ENCODE measurements around the gene NSG1.
"Not testable (repeated sequence)": the region's sequence is repeated elsewhere in the genome, so short reads cannot be mapped to it uniquely, and the experiment has no call there.

NSG1 gene

DNA sequence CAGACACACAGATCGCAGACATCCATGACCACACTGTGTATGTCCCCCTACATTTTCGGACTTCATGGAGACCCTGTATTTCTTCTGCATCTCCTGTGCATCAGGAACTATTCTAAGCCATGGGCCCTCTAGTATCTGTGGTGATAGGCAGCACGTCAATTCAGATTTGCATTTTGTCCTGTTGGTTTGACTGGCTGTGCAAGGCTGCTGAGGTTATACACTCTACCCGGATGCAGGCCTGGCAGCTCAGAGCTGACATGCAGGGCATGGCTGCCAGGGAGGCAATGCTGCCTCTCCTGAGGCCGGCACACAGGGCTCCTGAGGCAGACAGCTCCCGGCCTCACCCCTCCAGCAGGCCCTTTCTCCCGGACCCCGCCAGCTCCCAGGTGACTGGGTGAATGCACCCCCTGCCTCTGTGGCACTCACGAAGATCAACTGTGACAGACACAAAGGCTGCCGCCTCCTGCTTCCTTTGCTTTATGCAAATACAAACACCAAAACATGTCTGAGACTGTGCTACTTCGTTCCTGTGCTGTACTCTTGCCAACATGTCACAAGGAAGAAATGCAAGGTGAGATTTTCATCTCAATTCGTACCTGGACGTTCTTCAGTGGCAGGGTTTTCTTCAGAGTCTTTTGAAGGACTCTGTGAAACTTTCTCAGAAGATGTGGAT, 51.0 kb downstream of the NSG1 start:
- DNase-seq: no peak

- no peak for DNase-seq
Observed at GRCh38 chr4:4438891-4439290, 52.0 kb downstream of the NSG1 start.

DNA sequence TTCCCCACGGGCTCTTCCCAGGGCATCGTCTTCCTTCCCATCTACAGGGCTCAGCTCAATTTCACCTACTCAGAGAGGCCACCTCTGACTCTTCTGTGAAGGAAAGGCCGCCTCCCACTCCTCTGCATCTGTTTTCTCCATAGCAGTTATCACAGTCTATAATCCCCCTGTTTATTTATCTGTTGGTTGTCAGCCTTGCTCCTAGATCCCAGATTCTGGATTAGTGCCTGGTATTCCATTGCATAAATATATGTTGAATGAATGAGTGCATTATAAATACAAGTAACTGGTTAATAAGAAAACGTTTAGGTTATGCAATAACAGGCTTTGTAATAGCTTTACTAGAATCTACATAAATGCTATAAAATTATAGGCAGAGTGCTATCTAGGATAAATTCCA, 52.9 kb downstream of the NSG1 start:
- no peak for DNase-seq

GRCh38 chr4:4440333-4441061, 53.6 kb downstream of the NSG1 start:
- DNase-seq: no peak

DNA sequence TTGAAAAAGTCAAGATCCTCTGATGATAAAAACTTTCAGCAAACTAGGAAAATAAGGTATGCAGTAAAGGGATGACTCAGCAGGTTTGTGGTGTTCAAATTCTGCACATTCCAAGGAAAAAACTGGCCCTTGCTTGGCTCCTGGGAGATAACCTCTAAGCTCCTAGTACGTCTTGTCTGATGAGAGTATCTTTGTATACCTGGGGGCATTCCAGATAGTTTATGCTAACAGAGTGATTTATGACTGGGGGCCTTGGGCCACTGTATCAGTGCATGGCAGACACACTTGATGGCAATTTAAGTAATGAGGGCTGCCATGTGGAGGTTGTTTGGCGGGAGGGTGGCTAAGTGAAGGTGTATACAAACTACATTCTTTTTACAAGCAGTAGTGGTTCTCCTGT, 56.9 kb downstream of the NSG1 start:
- no peak for DNase-seq

GRCh38 chr4:4446434-4446833, 59.5 kb downstream of the NSG1 start:
- DNase-seq: no peak

- no peak for DNase-seq
Observed at GRCh38 chr4:4455210-4455865, 68.4 kb downstream of the NSG1 start.

DNA sequence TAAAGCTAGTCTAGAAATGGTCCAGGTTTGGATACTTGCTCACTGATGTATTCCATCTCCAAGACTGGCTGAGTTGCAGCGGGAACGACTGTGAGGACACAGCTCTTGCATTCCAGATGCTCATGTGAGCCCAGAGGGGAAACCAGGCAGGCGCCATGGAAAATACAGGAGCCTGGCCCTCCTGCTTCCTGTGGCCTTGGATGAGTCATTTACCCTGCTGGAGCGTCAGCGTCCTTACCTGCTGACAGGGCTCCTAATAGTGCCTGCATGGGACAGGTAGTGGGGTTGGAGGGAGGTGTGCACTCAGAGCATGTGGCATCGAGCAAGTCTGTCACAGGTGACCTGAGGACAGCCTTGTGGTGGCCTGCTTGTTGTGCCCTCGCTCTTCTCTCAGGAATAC, 69.4 kb downstream of the NSG1 start:
- no peak for DNase-seq

GRCh38 chr4:4456816-4457578, 70.1 kb downstream of the NSG1 start:
- DNase-seq: no peak

DNA sequence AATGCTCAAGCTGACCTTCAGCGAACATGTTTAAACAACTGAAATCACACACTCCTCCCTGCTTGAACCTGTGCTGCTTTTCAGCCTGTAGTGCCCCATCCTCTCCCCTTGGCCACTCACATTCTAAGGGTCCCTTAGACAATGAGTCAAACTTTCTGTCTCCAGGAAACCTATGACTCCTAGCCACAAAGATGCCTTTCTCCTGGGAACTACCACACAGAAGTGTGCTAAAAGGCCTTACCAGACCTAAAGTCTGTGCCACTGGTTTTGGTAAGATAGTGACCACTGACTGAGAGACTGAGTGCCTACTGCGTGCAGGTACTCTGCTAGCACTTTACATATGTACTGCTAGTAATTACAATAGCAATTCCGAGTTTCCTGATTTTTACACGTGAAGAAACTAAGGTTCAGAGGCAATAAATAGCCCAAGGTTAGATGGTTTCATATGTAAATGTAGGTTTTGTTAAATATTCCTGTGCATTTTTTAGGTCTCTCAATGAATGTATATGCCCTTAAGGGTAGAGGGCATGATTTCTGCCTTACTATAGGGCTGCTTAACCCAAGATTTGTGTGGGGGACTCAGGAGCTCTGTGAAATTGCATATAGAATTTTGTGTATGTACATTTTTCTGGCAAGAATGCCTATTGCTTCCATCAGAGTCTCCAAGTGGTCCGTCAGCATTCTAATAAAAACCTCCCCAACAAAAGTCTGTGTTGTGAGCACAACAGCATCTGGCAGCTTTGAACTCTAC, 71.1 kb downstream of the NSG1 start:
- no peak for DNase-seq

- no peak for DNase-seq
Observed at GRCh38 chr4:4459181-4459580, 72.3 kb downstream of the NSG1 start.

GRCh38 chr4:4460759-4461158, 73.9 kb downstream of the NSG1 start:
- no peak for DNase-seq

DNA sequence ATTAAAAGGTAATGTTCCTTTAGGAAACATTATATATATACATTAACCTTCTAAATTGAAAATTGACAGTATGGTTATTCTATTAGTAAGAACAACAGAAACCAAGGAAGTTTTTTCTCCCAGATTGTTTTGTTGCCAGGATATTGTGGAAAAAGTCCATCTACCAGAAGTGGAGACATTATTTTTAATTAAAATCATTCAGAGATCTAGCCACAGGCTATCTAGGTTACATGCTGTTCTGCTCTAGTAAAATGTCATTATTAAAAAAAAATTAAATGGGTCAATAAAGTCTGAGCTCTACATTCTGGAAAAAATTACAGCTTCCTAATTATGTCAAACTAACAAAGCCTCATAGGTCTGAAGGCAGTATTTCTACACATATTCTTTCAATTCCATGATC, 74.3 kb downstream of the NSG1 start:
- DNase-seq: no peak

DNA sequence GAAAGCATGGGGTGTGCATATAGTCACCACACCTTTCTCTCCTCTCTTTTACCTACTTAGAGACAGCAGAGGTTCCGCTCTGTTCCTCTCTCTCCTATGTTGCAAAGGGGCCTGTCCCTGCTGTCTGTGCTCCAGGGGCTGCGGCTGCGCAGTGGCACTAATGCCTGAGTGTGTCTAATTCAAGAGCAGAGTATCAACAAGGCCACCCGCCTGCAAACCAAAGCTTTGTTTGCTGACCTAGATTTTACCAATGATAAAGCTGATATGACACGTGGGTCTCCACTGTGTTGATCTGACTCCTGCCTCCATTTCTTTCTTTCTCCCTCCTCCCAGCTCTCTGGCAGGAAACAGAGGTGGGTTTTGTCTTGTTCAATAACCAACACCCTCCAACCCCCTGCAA, 74.9 kb downstream of the NSG1 start:
- no peak for DNase-seq

GRCh38 chr4:4462970-4463369, 76.1 kb downstream of the NSG1 start:
- DNase-seq: no peak

- DNase-seq: not testable (repeated sequence)
Observed at GRCh38 chr4:4465238-4465637, 78.3 kb downstream of the NSG1 start.

Data from NCI-H2081 treated with DMSO at 0.1 percent for 48 hours (cell line).